ENCODE measurements around the gene CALN1.

The CALN1 gene

GRCh38 chr7:71864130-71864529, 548.0 kb downstream of the CALN1 start:
- TF ChIP-seq CTCF (IDR thresholded peaks at IDR 0.05; ENCODE audit: insufficient read depth, low read depth, low read length, missing control alignments), result no peak
- no peak overlapping the region for H3K4me3 ChIP-seq (ENCODE audit: low read length)
- DNase-seq (ENCODE audit: low read depth), result no peak

GRCh38 chr7:71860572-71860971, 551.6 kb downstream of the CALN1 start:
- no peak overlapping the region for H3K4me3 ChIP-seq (ENCODE audit: low read length)
- TF ChIP-seq CTCF (IDR thresholded peaks at IDR 0.05; ENCODE audit: insufficient read depth, low read depth, low read length, missing control alignments), result no peak

GRCh38 chr7:71857338-71857737, 554.8 kb downstream of the CALN1 start:
- H3K4me3 ChIP-seq (ENCODE audit: low read length), result no peak overlapping the region
- TF ChIP-seq CTCF (IDR thresholded peaks at IDR 0.05; ENCODE audit: insufficient read depth, low read depth, low read length, missing control alignments), result no peak
- DNase-seq (ENCODE audit: low read depth), result no peak

More at GRCh38 chr7:71860572-71860971, 551.6 kb downstream of the CALN1 start:
- DNase-seq (ENCODE audit: low read depth), result no peak

- H3K4me3 ChIP-seq (ENCODE audit: low read length), result no peak overlapping the region
- TF ChIP-seq CTCF (IDR thresholded peaks at IDR 0.05; ENCODE audit: insufficient read depth, low read depth, low read length, missing control alignments), result no peak
- DNase-seq (ENCODE audit: low read depth), result no peak
Observed at GRCh38 chr7:71854546-71855397, 557.4 kb downstream of the CALN1 start.

- no peak for DNase-seq (ENCODE audit: low read depth)
- TF ChIP-seq CTCF (IDR thresholded peaks at IDR 0.05; ENCODE audit: insufficient read depth, low read depth, low read length, missing control alignments), result no peak
- H3K4me3 ChIP-seq (ENCODE audit: low read length), result no peak overlapping the region
Observed at GRCh38 chr7:71851776-71852498, 560.2 kb downstream of the CALN1 start.

GRCh38 chr7:71846160-71846559, 566.0 kb downstream of the CALN1 start:
- no peak for DNase-seq (ENCODE audit: low read depth)
- H3K4me3 ChIP-seq (ENCODE audit: low read length), result no peak overlapping the region
- TF ChIP-seq CTCF (IDR thresholded peaks at IDR 0.05; ENCODE audit: insufficient read depth, low read depth, low read length, missing control alignments), result no peak
